CD14-positive monocyte (primary cell): ENCODE data around the gene LRRC28. TPM values are rescaled to one million over a fixed set of nuclear protein-coding genes. Genes with fewer than 3 reads are reported as not detected.

Experiments used
- DNase-seq, 3 donors: peaks; one replicate each; pipeline ENCODE4 v3.0.0-alpha.2; 2011 to 2022
- H2AFZ ChIP-seq: 2 replicates; pipeline ENCODE4 v1.6.0; 2012; ENCODE audit warnings: mild to moderate bottlenecking, low read depth, low read length, inconsistent platforms; ENCODE audit not compliant: insufficient read depth, poor library complexity, severe bottlenecking
- H3K27ac ChIP-seq, 2 donors: 1 replicate in 1 of 2; 2 replicates in 1 of 2; pipeline ENCODE4 v1.5.1; 2012 to 2013; ENCODE audit warnings: low read length in 2 of 2, control low read depth in 1 of 2, inconsistent platforms in 1 of 2, low read depth in 1 of 2, mild to moderate bottlenecking in 1 of 2
- H3K27me3 ChIP-seq, 2 donors: one replicate each; pipeline versions ENCODE4 v1.6.0 to v1.6.1; 2011 to 2013; ENCODE audit warnings: low read length in 2 of 2; ENCODE audit not compliant: control insufficient read depth in 2 of 2, insufficient read depth in 2 of 2
- H3K36me3 ChIP-seq, 2 donors: replicated peaks in 1 of 2; 1 replicate in 1 of 2; 2 replicates in 1 of 2; pipeline versions ENCODE4 v1.5.1 to v1.6.1; 2012 to 2013; ENCODE audit warnings: low read length in 2 of 2, control low read depth in 1 of 2, inconsistent platforms in 1 of 2, mild to moderate bottlenecking in 1 of 2; ENCODE audit not compliant: insufficient read depth in 2 of 2, control insufficient read depth in 1 of 2
- H3K4me1 ChIP-seq, 2 donors: 1 replicate in 1 of 2; 2 replicates in 1 of 2; pipeline versions ENCODE4 v1.5.1 to v1.6.1; 2012 to 2013; ENCODE audit warnings: low read length in 2 of 2, control low read depth in 1 of 2, inconsistent platforms in 1 of 2, mild to moderate bottlenecking in 1 of 2, moderate library complexity in 1 of 2; ENCODE audit not compliant: insufficient read depth in 2 of 2, control insufficient read depth in 1 of 2
- H3K4me2 ChIP-seq: replicated peaks from 2 replicates; pipeline ENCODE3; 2012; ENCODE audit warnings: low read length, moderate library complexity, mild to moderate bottlenecking; ENCODE audit not compliant: poor library complexity, severe bottlenecking; ENCODE audit errors: extremely low read depth
- H3K4me3 ChIP-seq, 3 experiments: fragments of 200-600 bp in 1 of 3; sonication (generic) in 1 of 3; replicated peaks in 1 of 3; 1 replicate in 2 of 3; 2 replicates in 1 of 3; pipeline ENCODE4 v1.5.1; 2011 to 2013; ENCODE audit warnings: low read length in 3 of 3, mild to moderate bottlenecking in 3 of 3, control low read depth in 2 of 3, low read depth in 2 of 3, inconsistent platforms in 1 of 3, moderate library complexity in 1 of 3
- H3K79me2 ChIP-seq: 2 replicates; pipeline ENCODE4 v1.6.0; 2012; ENCODE audit warnings: mild to moderate bottlenecking, control low read depth, inconsistent platforms, low read length, moderate library complexity; ENCODE audit not compliant: insufficient read depth
- H3K9ac ChIP-seq: 2 replicates; pipeline ENCODE4 v1.6.0; 2017; ENCODE audit warnings: low read length, mild to moderate bottlenecking; ENCODE audit not compliant: insufficient read depth, poor library complexity, severe bottlenecking
- H3K9me3 ChIP-seq, 2 donors: replicated peaks in 1 of 2; 1 replicate in 1 of 2; 2 replicates in 1 of 2; pipeline versions ENCODE4 v1.5.1 to v1.6.1; 2012 to 2013; ENCODE audit warnings: low read length in 2 of 2, control low read depth in 1 of 2; ENCODE audit not compliant: control insufficient read depth in 1 of 2, insufficient read depth in 1 of 2
- H4K20me1 ChIP-seq: 2 replicates; pipeline ENCODE4 v1.6.0; 2012; ENCODE audit warnings: mild to moderate bottlenecking, low read length, control low read depth, moderate library complexity; ENCODE audit not compliant: insufficient read depth
- H3K27ac Mint-ChIP-seq, 7 donors: one replicate each; pipeline ENCODE4 v1.8.0; 2020; ENCODE audit warnings: mild to moderate bottlenecking in 7 of 7, mixed read lengths in 7 of 7, moderate library complexity in 6 of 7, inconsistent platforms in 2 of 7
- H3K27me3 Mint-ChIP-seq, 3 donors: one replicate each; pipeline ENCODE4 v1.8.0; 2021 to 2022; ENCODE audit warnings: low read depth in 3 of 3, mild to moderate bottlenecking in 3 of 3, mixed read lengths in 3 of 3, moderate library complexity in 3 of 3, inconsistent platforms in 1 of 3
- H3K36me3 Mint-ChIP-seq, 2 donors: one replicate each; pipeline ENCODE4 v1.8.0; 2020; ENCODE audit warnings: mixed read lengths in 2 of 2, inconsistent platforms in 1 of 2, mild to moderate bottlenecking in 1 of 2
- H3K4me1 Mint-ChIP-seq: one replicate; pipeline ENCODE4 v1.8.0; 2020; ENCODE audit warnings: mild to moderate bottlenecking, mixed read lengths
- H3K4me3 Mint-ChIP-seq, 2 donors: one replicate each; pipeline ENCODE4 v1.8.0; 2020; ENCODE audit warnings: mild to moderate bottlenecking in 2 of 2, mixed read lengths in 2 of 2, moderate library complexity in 1 of 2
- H3K9me3 Mint-ChIP-seq, 7 donors: one replicate each; pipeline ENCODE4 v1.8.0; 2020 to 2022; ENCODE audit warnings: mixed read lengths in 7 of 7, mild to moderate bottlenecking in 6 of 7, moderate library complexity in 6 of 7, inconsistent platforms in 2 of 7
- WGBS: methylation state at CpG from one replicate; pipeline ENCODE4 v1.1.5; 2013; ENCODE audit warnings: missing lambda C conversion rate; ENCODE audit not compliant: insufficient coverage; 5-methylcytosine and 5-hydroxymethylcytosine counted together
- intact Hi-C, 2 donors: fragments of 100-400 bp; cut with micrococcal nuclease; formaldehyde crosslinking; loops; one replicate each; pipeline versions ENCODE4 v1.15.0 to v1.15.1; 2023
- polyA plus RNA-seq, 3 donors: library from polyadenylated mRNA; depleted of rRNA in 1 of 3; unstranded in 2 of 3; stranded (reverse) in 1 of 3; fragments of 300-500 nt in 2 of 3; fragments of >200 nt in 1 of 3; fragmentation: Illumina TruSeq in 2 of 3; gene quantifications; 1 replicate in 2 of 3; 2 replicates in 1 of 3; pipeline ENCODE4 v1.2.3, GENCODE V29; 2012 to 2021
- TF ChIP-seq, protein P1 (sequence below): fragments of 200-600 bp; IDR thresholded peaks from one replicate; pipeline ENCODE4 v1.8.0; 2022; ENCODE audit warnings: antibody characterized with exemption, mild to moderate bottlenecking

Gene LRRC28
- polyA plus RNA-seq, 3 donors: 18.6 to 25.3 (median 19.8) TPM

DNA sequence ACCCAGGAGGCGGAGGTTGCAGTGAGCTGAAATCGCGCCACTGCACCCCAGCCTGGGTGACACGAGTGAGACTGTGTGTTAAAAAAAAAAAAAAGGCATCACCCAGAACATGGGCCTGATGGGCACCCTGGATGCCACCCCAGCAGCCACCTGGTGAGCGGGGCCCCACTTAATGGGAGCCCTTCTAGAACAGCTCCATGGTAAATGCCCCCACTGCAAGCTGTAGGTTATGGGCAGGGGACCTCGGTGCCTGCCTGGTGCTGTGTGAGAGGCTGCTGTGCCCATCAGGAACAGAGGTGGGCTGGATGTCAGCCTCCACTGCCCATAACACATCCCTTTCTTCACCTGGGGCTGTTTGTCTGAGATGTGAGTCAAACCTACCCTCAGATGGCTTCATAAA lies 158.3 kb downstream of the LRRC28 start:
- peaks cover 8% of the 10 kb centered on the region for H3K4me1 Mint-ChIP-seq
- no peaks in the 10 kb centered on the region for H3K79me2 ChIP-seq
- peaks cover 0 to 2% (median 0%) of the 10 kb centered on the region in 3 donors for H3K27me3 Mint-ChIP-seq
- H3K36me3 Mint-ChIP-seq: no peaks in the 10 kb centered on the region
- H3K4me3 Mint-ChIP-seq: no peak overlapping the region
- H3K27ac ChIP-seq: no peak overlapping the region
- TF ChIP-seq, protein P1, sequence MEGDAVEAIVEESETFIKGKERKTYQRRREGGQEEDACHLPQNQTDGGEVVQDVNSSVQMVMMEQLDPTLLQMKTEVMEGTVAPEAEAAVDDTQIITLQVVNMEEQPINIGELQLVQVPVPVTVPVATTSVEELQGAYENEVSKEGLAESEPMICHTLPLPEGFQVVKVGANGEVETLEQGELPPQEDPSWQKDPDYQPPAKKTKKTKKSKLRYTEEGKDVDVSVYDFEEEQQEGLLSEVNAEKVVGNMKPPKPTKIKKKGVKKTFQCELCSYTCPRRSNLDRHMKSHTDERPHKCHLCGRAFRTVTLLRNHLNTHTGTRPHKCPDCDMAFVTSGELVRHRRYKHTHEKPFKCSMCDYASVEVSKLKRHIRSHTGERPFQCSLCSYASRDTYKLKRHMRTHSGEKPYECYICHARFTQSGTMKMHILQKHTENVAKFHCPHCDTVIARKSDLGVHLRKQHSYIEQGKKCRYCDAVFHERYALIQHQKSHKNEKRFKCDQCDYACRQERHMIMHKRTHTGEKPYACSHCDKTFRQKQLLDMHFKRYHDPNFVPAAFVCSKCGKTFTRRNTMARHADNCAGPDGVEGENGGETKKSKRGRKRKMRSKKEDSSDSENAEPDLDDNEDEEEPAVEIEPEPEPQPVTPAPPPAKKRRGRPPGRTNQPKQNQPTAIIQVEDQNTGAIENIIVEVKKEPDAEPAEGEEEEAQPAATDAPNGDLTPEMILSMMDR: no peak
- no peaks in the 10 kb centered on the region for H3K27me3 ChIP-seq
- no peaks in the 10 kb centered on the region for H3K36me3 ChIP-seq
- peaks cover 0 to 1% (median 0%) of the 10 kb centered on the region in 7 donors for H3K9me3 Mint-ChIP-seq
- no peak overlapping the region for H3K4me2 ChIP-seq
- no peak overlapping the region for H3K9ac ChIP-seq
- H3K4me1 ChIP-seq: peaks cover 0 to 6% of the 10 kb centered on the region in 2 donors
- H3K4me3 ChIP-seq: no peak overlapping the region
- DNase-seq: no peak
- no CpG with 5 or more reads among the region's 6 CpGs for WGBS
- intact Hi-C loops: no loop called here
- H2AFZ ChIP-seq: no peak overlapping the region
- H3K27ac Mint-ChIP-seq: peak overlapping the region in 1 of 7 donors; percentile 53
- no peaks in the 10 kb centered on the region for H4K20me1 ChIP-seq
- H3K9me3 ChIP-seq: no peaks in the 10 kb centered on the region

DNA sequence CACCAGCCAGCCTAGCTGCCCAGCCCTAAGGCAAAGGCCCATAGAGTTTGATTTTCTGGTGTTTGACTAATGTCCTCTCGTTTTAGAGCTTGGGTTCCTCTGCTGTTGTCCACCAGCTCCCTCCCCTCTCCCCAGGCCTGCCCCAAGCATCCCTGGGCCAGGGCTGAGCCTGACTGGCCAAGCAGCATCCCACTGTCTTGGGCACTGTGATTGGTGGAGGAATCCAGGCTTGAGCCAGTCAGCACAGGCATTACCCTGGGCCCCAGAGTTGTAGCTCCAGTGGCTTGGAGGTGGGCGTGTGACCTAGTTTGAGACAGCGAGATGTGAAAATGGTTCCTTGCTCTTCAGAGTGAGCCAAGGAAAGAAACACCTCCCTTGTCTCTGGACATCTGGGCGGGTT lies 159.2 kb downstream of the LRRC28 start:
- TF ChIP-seq, protein P1: no peak
- peaks cover 8% of the 10 kb centered on the region for H3K4me1 Mint-ChIP-seq
- intact Hi-C loops: no loop called here
- Histone ChIP-seq H3K4me2 (no peak overlapping the region), H2AFZ (no peak overlapping the region), H3K27ac (no peak overlapping the region), H3K36me3 (no peaks in the 10 kb centered on the region), H3K27me3 (no peaks in the 10 kb centered on the region), H3K79me2 (no peaks in the 10 kb centered on the region), H3K9me3 (no peaks in the 10 kb centered on the region), H3K4me1 (peaks cover 0 to 6% of the 10 kb centered on the region in 2 donors), H3K4me3 (no peak overlapping the region), H4K20me1 (no peaks in the 10 kb centered on the region), H3K9ac (no peak overlapping the region)
- WGBS: 100% methylated on average over 4 of the region's 4 CpGs
- H3K27me3 Mint-ChIP-seq: peaks cover 0 to 3% (median 0%) of the 10 kb centered on the region in 3 donors
- H3K9me3 Mint-ChIP-seq: peaks cover 0 to 1% (median 0%) of the 10 kb centered on the region in 7 donors
- no peak for DNase-seq
- H3K36me3 Mint-ChIP-seq: no peaks in the 10 kb centered on the region
- H3K4me3 Mint-ChIP-seq: no peak overlapping the region
- no peak overlapping the region for H3K27ac Mint-ChIP-seq
